Fibroblast of mammary gland (primary cell): Measurements from ENCODE around the gene NDUFB11.

Experiments
- DNase-seq: peaks from one replicate; pipeline ENCODE4 v3.0.0-alpha.2; 2010; ENCODE audit warnings: low read depth
- H3K4me3 ChIP-seq: 2 replicates; pipeline ENCODE4 v1.5.1; 2011; ENCODE audit warnings: low read depth, mild to moderate bottlenecking, low read length, moderate library complexity; ENCODE audit not compliant: control insufficient read depth
- CTCF ChIP-seq: conservative IDR thresholded peaks from 2 replicates; pipeline ENCODE4 v1.5.1; 2011; ENCODE audit warnings: low read depth, low read length, inconsistent platforms; ENCODE audit not compliant: control insufficient read depth, insufficient read depth

Gene NDUFB11

DNA sequence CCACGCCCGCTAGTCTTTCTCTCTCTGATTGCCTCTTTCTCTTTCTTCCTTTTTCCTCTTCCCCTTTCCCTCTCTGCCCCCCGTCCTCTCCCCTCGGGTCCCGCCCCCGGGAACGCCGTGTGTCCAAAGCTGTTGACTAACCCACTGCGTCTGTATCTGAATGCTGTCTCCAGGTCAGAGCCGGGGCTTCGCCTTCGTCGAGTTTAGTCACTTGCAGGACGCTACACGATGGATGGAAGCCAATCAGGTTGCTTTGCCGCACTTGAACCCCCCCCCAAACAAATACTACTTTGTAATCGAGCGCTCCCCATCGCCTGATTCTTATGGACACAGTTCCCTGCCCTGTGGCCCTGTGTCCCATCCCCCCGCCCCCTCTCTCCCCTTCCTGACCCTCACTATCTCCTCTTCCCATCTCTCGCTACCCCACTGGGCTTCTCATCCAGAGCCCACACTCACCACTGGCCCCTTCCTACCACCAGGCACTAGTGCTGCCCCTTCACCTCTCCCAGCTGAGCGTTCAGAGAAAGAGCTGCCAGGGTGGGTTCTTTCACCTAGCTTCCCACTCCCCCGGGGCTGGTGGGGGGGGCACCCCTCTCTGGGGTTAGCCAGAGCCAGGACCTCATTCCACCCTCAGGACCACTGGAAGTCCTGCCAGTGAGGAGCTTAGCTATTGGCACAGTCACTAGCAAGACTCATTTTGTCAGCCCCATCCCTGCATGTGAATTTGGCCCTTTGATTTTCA is 30.5 kb upstream of the NDUFB11 start:
- H3K4me3 ChIP-seq = no peak overlapping the region
- no peak for TF ChIP-seq CTCF
- no peak for DNase-seq

GRCh38 chrX:47174376-47174775 is 29.9 kb upstream of the NDUFB11 start:
- H3K4me3 ChIP-seq = no peak overlapping the region
- DNase-seq = no peak
- TF ChIP-seq CTCF = no peak

GRCh38 chrX:47172971-47173792 is 28.7 kb upstream of the NDUFB11 start:
- no peak for DNase-seq
- H3K4me3 ChIP-seq = no peak overlapping the region
- TF ChIP-seq CTCF = no peak

DNA sequence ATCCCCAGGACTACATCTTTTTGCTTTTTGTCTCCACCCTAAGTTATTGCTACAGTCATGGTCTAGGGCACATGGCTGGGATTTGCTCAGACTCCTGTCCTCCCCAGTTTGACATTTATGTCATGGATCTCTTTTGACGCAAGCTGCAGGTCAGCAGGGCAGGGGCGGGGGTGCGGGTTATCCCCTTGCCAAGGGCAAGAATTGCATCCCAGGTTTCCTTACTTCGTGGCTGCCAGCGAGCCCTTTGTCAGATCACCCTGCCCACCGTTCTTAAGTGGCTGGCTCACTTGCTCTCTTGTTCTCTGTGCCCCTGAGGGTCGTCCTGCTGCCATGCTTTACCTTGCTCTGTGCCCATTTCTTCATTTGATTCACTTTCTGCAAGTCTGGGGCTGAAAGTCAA is 28.0 kb upstream of the NDUFB11 start:
- no peak overlapping the region for H3K4me3 ChIP-seq
- no peak for DNase-seq
- no peak for TF ChIP-seq CTCF

- no peak for DNase-seq
- TF ChIP-seq CTCF = no peak
- H3K4me3 ChIP-seq = no peak overlapping the region
Measured at GRCh38 chrX:47171996-47172395, 27.5 kb upstream of the NDUFB11 start.

GRCh38 chrX:47170861-47171692 is 26.6 kb upstream of the NDUFB11 start:
- H3K4me3 ChIP-seq = no peak overlapping the region
- no peak for DNase-seq
- TF ChIP-seq CTCF = no peak
